SU-DHL-6 (cell line): ENCODE measurements around the gene MAD2L1BP.
A peak's percentile ranks its signal among the peaks of the same experiment; 100 is the strongest.

Experiments
- H2AFZ ChIP-seq: fragments of 200-600 bp; sonication (generic); 2 replicates; pipeline ENCODE4 v1.6.1; 2014; ENCODE audit warnings: low read depth, mild to moderate bottlenecking, moderate library complexity, mixed read lengths, antibody characterized with exemption, low read length; ENCODE audit not compliant: severe bottlenecking
- H3F3A ChIP-seq: fragments of 200-600 bp; shearing (Covaris generic); 2 replicates; pipeline ENCODE4 v1.6.0; 2016; ENCODE audit warnings: antibody characterized with exemption, mild to moderate bottlenecking; ENCODE audit not compliant: insufficient read depth
- H3K27ac ChIP-seq: fragments of 200-600 bp; sonication (generic); 2 replicates; pipeline ENCODE4 v1.5.1; 2016; ENCODE audit warnings: low read depth, mild to moderate bottlenecking, low read length, moderate library complexity, mixed read lengths
- H3K27me3 ChIP-seq: fragments of 200-600 bp; sonication (generic), shearing (Covaris generic); 2 replicates; pipeline ENCODE4 v1.6.0; 2014; ENCODE audit warnings: mild to moderate bottlenecking, low read length
- H3K36me3 ChIP-seq: fragments of 200-600 bp; sonication (generic); 2 replicates; pipeline ENCODE4 v1.6.1; 2014; ENCODE audit warnings: mild to moderate bottlenecking, low read length, mixed read lengths
- H3K4me2 ChIP-seq: fragments of 300-600, 200-600 bp; shearing (Covaris generic), sonication (generic); 2 replicates; pipeline ENCODE4 v1.6.0; 2014; ENCODE audit warnings: low read length, low read depth, mild to moderate bottlenecking; ENCODE audit not compliant: poor library complexity, severe bottlenecking
- H3K4me3 ChIP-seq: fragments of 200-600 bp; sonication (generic); 2 replicates; pipeline ENCODE4 v1.5.1; 2014; ENCODE audit warnings: antibody characterized with exemption, low read length, mild to moderate bottlenecking, mixed read lengths; ENCODE audit not compliant: insufficient read depth, poor library complexity, severe bottlenecking
- H3K79me2 ChIP-seq: fragments of 200-600 bp; sonication (generic); 2 replicates; pipeline ENCODE4 v1.6.1; 2014; ENCODE audit warnings: mild to moderate bottlenecking, low read length, moderate library complexity; ENCODE audit not compliant: insufficient read depth
- H3K9ac ChIP-seq: fragments of 200-600 bp; sonication (generic); 2 replicates; pipeline ENCODE4 v1.7.0; 2014; ENCODE audit warnings: mild to moderate bottlenecking, low read length
- H3K9me2 ChIP-seq: fragments of 200-600 bp; sonication (generic); replicated peaks from 2 replicates; pipeline ENCODE4 v1.6.1; 2014; ENCODE audit warnings: low read length; ENCODE audit not compliant: insufficient read depth
- H3K9me3 ChIP-seq: fragments of 200-600 bp; sonication (generic); 2 replicates; pipeline ENCODE4 v1.6.1; 2014; ENCODE audit warnings: low read length, mixed read lengths; ENCODE audit not compliant: insufficient read depth
- H4K20me1 ChIP-seq: fragments of 200-600 bp; sonication (generic); 2 replicates; pipeline ENCODE4 v1.6.1; 2014; ENCODE audit warnings: low read depth, mild to moderate bottlenecking, antibody characterized with exemption, low read length, moderate library complexity, mixed read lengths
- CTCF ChIP-seq: fragments of 200-600 bp; sonication (generic); IDR thresholded peaks from one replicate; pipeline ENCODE4 v1.5.1; 2017; ENCODE audit warnings: antibody characterized with exemption, mild to moderate bottlenecking, low read length, moderate library complexity; ENCODE audit not compliant: insufficient read depth, poor library complexity, severe bottlenecking
- EZH2phosphoT487 ChIP-seq: fragments of 200-600 bp; sonication (generic), shearing (Covaris generic); conservative IDR thresholded peaks from 2 replicates; pipeline ENCODE4 v1.6.1; 2018; ENCODE audit warnings: mild to moderate bottlenecking, antibody characterized with exemption, low read length, moderate library complexity, mixed read lengths

MAD2L1BP gene

DNA sequence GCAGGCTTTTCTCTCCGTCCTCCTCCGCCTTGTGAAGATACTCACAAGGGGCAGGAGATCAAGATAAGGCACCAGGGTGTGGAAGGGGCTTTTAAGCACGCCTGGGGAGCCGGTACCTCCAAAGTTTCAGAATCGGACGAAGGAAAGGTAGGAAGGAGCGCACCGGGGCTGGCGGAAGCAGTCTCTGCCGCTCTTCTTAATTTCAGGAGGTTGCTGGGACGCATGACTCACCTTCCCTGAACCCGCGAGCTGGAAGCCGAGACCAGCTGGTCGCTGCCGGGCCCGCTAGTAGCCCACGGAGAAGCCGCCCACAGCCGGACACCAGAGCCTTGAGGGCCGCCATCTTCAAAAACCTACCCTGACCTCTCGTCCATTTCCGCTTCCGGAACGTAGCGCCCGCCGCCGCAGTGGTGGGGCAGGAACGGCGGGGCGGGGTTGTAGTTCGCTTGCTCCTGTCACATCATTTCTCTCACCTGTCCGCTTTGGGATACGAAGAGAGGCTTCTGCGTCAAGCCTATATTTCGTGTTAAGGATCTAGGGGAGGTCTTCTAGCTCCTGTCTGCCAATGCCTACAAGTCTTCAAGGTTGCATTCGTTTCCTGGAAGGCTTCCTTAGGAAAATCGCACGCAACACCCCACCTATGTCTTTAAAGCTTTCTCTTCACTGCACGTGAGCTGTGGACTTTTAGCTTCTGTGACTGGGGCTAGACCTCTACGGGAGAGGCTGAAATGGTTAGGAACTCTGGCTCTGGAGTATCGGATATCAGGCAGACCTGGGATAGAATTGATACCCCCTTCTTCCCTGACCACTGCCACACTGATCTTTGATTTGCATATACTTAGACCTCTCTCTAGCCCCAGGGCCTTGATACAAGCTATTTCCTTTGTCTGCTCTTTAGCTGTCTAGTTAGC, 52.1 kb downstream of the MAD2L1BP start, which contains the start of gene MRPS18A:
Gene MRPS18A (minus strand): TSS at position 355 of the 911 bp plus-strand sequence. CDS start 12 bp downstream, at position 343.
- Histone ChIP-seq H3K27ac (peak within 1 kb of the TSS; percentile 18), H3K9me3 (no peaks in the 10 kb centered on the region), H3F3A (peaks cover 28% of the 10 kb centered on the region), H3K27me3 (no peaks in the 10 kb centered on the region), H3K36me3 (no peaks in the 10 kb centered on the region), H2AFZ (peak within 1 kb of the TSS; percentile 90), H3K9me2 (no peaks in the 10 kb centered on the region), H4K20me1 (peaks cover 17% of the 10 kb centered on the region), H3K79me2 (peaks cover 49% of the 10 kb centered on the region), H3K4me3 (peak within 1 kb of the TSS; percentile 81), H3K9ac (peak within 1 kb of the TSS; percentile 81), H3K4me2 (peak within 1 kb of the TSS; percentile 78)
- TF ChIP-seq CTCF = no peak
- no peak for TF ChIP-seq EZH2phosphoT487

GRCh38 chr6:43689421-43689820, 53.8 kb downstream of the MAD2L1BP start:
- Histone ChIP-seq H3K9me2 (no peaks in the 10 kb centered on the region), H3K4me2 (no peak overlapping the region), H3K79me2 (peaks cover 32% of the 10 kb centered on the region), H3K27ac (no peak overlapping the region), H3K27me3 (no peaks in the 10 kb centered on the region), H4K20me1 (peaks cover 6% of the 10 kb centered on the region; the same call in 1 of the 2 replicates), H3K9me3 (no peaks in the 10 kb centered on the region), H3K36me3 (no peaks in the 10 kb centered on the region), H3K9ac (no peak overlapping the region), H3K4me3 (no peak overlapping the region), H2AFZ (no peak overlapping the region), H3F3A (peaks cover 19% of the 10 kb centered on the region)
- TF ChIP-seq EZH2phosphoT487 = no peak
- TF ChIP-seq CTCF = no peak
